ENCODE measurements around the gene LRRK1.

LRRK1 gene

DNA sequence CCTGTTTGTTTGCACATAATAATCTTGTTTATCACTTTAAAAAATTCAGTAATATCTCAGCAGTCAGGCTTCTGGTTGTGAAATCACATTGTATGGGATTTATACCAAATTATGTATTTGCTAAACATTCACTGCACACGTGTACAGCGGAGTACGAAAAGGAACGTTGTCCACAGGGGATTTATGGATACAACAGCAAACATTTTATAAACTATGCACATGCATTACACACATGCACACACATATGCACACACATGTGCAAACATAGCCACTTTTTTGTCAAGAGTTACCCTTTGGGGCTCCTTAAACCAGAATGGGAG is 150.5 kb downstream of the LRRK1 start:
- Histone ChIP-seq H3K4me1 (ENCODE audit: insufficient read depth, low read length) (peaks cover 13% of the 10 kb centered on the region), H3K9ac (ENCODE audit: low read depth, low read length) (no peak overlapping the region), H3K4me2 (ENCODE audit: insufficient read depth, low read length) (no peak overlapping the region), H3K27me3 (ENCODE audit: insufficient read depth, low read length, poor library complexity) (no peaks in the 10 kb centered on the region), H2AFZ (ENCODE audit: low read depth, low read length) (no peak overlapping the region), H3K27ac (ENCODE audit: low read length) (no peak overlapping the region), H4K20me1 (ENCODE audit: insufficient read depth, low read length) (no peaks in the 10 kb centered on the region), H3K79me2 (ENCODE audit: insufficient read depth, low read length) (no peaks in the 10 kb centered on the region), H3K4me3 (ENCODE audit: low read depth in 1 of 2, low read length in 2 of 2) (no peak overlapping the region), H3K36me3 (ENCODE audit: insufficient read depth, low read length) (no peaks in the 10 kb centered on the region), H3K9me3 (ENCODE audit: insufficient read depth, low read length, severe bottlenecking) (no peaks in the 10 kb centered on the region)
- no peak for DNase-seq
- TF ChIP-seq, protein P1, sequence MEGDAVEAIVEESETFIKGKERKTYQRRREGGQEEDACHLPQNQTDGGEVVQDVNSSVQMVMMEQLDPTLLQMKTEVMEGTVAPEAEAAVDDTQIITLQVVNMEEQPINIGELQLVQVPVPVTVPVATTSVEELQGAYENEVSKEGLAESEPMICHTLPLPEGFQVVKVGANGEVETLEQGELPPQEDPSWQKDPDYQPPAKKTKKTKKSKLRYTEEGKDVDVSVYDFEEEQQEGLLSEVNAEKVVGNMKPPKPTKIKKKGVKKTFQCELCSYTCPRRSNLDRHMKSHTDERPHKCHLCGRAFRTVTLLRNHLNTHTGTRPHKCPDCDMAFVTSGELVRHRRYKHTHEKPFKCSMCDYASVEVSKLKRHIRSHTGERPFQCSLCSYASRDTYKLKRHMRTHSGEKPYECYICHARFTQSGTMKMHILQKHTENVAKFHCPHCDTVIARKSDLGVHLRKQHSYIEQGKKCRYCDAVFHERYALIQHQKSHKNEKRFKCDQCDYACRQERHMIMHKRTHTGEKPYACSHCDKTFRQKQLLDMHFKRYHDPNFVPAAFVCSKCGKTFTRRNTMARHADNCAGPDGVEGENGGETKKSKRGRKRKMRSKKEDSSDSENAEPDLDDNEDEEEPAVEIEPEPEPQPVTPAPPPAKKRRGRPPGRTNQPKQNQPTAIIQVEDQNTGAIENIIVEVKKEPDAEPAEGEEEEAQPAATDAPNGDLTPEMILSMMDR (IDR thresholded peaks at IDR 0.05; ENCODE audit: borderline replicate concordance, extremely low read depth, low read length, poor library complexity, severe bottlenecking) = no peak
- TF ChIP-seq EZH2 (IDR thresholded peaks at IDR 0.05; ENCODE audit: borderline replicate concordance, low read depth, low read length, severe bottlenecking) = no peak
- ATAC-seq (ENCODE audit: insufficient read depth, low read depth) = no peak

DNA sequence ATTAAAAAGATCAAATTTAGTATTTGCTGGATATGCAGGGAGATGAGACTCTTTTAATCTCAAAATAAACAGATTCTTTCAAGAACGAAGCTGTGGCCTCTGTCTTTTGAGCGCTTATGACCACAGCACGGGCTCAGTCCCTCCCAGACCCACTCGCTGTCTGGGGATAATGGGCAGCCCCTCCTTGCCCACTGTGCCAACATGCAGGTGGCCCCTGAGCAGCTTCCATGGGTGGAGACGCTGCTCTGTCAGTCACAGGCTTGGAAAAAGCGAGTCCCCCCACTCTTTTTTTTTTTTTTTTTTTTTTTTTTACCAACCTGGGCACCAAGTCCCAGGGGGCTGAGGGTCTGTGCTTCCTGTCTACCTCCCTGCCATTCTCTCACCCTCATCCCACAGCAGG is 150.9 kb downstream of the LRRK1 start:
- Histone ChIP-seq H3K4me2 (ENCODE audit: insufficient read depth, low read length) (no peak overlapping the region), H3K27ac (ENCODE audit: low read length) (peak overlapping the region; percentile 59; the same call in 1 of the 2 replicates), H2AFZ (ENCODE audit: low read depth, low read length) (0 out of 2 replicates have a peak overlapping the region, but pooled peaks have one; percentile 55)

DNA sequence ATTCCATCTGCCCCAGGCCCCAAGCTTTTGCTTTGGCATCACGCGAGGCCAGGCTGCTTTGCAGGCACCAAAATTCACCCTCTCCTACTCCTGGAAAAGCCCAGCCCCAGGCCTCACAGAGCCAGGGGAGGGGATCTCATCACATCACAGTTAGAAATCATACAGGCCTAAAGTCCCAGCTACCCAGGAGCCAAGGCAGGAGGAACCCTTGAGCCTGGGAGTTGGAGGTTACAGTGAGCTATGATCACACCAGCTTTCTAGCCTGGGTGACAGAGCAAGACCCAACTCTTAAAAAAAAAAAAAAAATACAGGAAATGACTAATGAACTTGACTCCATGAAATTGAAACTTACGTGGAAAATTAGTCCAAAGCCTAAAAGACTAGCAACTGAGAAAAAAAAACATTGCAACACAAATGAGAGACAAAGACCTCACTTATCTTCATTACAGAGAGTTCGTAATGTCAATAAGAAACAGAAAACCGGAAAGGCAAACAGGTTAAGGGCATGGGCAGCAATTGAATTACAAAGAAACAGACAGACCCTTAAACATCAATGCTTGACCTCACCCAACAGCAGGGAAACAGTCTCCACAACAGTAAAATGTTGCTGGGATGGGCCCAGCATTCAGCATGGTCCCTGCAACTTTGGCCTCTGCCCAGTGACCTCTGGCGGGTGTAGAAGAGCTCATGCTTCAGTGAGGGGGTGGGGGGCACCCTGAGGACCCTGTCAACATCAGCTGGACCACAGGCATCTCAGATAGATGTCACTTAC is 151.5 kb downstream of the LRRK1 start:
- no peak overlapping the region for H3K4me2 ChIP-seq (ENCODE audit: insufficient read depth, low read length)
- DNase-seq = peak; percentile 17
- no peaks in the 10 kb centered on the region for H4K20me1 ChIP-seq (ENCODE audit: insufficient read depth, low read length)
- peak; percentile 58; the same call in 1 of the 3 replicates for ATAC-seq (ENCODE audit: insufficient read depth, low read depth)
- peaks cover 13% of the 10 kb centered on the region for H3K4me1 ChIP-seq (ENCODE audit: insufficient read depth, low read length)
- peak overlapping the region; percentile 55 for H2AFZ ChIP-seq (ENCODE audit: low read depth, low read length)
- no peaks in the 10 kb centered on the region for H3K79me2 ChIP-seq (ENCODE audit: insufficient read depth, low read length)
- no peaks in the 10 kb centered on the region for H3K9me3 ChIP-seq (ENCODE audit: insufficient read depth, low read length, severe bottlenecking)
- H3K4me3 ChIP-seq (ENCODE audit: low read depth in 1 of 2, low read length in 2 of 2) = no peak overlapping the region
- H3K27ac ChIP-seq (ENCODE audit: low read length) = peak overlapping the region; percentile 60
- no peak overlapping the region for H3K9ac ChIP-seq (ENCODE audit: low read depth, low read length)
- H3K36me3 ChIP-seq (ENCODE audit: insufficient read depth, low read length) = no peaks in the 10 kb centered on the region
- TF ChIP-seq, protein P1 (IDR thresholded peaks at IDR 0.05; ENCODE audit: borderline replicate concordance, extremely low read depth, low read length, poor library complexity, severe bottlenecking) = no peak
- no peaks in the 10 kb centered on the region for H3K27me3 ChIP-seq (ENCODE audit: insufficient read depth, low read length, poor library complexity)

More for the DNA sequence above, 150.9 kb downstream of the LRRK1 start:
- Histone ChIP-seq H3K4me1 (ENCODE audit: insufficient read depth, low read length) (peaks cover 13% of the 10 kb centered on the region), H3K79me2 (ENCODE audit: insufficient read depth, low read length) (no peaks in the 10 kb centered on the region), H3K4me3 (ENCODE audit: low read depth in 1 of 2, low read length in 2 of 2) (no peak overlapping the region), H3K9ac (ENCODE audit: low read depth, low read length) (no peak overlapping the region), H3K36me3 (ENCODE audit: insufficient read depth, low read length) (no peaks in the 10 kb centered on the region), H3K27me3 (ENCODE audit: insufficient read depth, low read length, poor library complexity) (no peaks in the 10 kb centered on the region), H3K9me3 (ENCODE audit: insufficient read depth, low read length, severe bottlenecking) (no peaks in the 10 kb centered on the region), H4K20me1 (ENCODE audit: insufficient read depth, low read length) (no peaks in the 10 kb centered on the region)
- 0 out of 3 replicates have a peak, but pooled peaks have one; percentile 27 for ATAC-seq (ENCODE audit: insufficient read depth, low read depth)
- no peak for TF ChIP-seq EZH2 (IDR thresholded peaks at IDR 0.05; ENCODE audit: borderline replicate concordance, low read depth, low read length, severe bottlenecking)
- TF ChIP-seq, protein P1 (IDR thresholded peaks at IDR 0.05; ENCODE audit: borderline replicate concordance, extremely low read depth, low read length, poor library complexity, severe bottlenecking) = no peak
- DNase-seq = peak; percentile 11
